ENCODE measurements around the gene COBL. TPM values are rescaled to one million over a fixed set of nuclear protein-coding genes. Genes with fewer than 3 reads are reported as not detected.

COBL gene
- total and polyA plus RNA-seq, 2 donors (not counting 3 experiments of a cell fraction or from before 2014, with no cell fraction given) = 0.11 TPM; not detected in 1

DNA sequence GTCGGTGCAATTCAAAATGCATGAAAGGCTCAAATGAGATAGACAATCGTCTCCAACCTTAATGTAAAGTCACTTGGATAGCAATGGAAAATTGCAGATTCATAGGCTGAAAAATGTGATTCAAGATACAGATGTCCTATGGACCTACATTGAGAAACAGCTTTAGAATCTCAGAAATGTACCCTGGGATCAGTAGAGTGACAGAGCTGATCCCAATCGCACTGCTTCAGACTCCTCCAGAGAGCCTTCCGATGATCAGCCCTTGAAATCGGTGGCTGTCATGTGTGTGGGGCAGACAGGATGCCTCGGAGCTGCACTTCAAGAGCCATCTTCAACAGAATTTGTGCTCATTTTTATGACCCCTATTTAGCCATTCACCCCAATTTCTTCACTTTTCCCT lies 293.8 kb downstream of the COBL start:
- no peaks in the 10 kb centered on the region for H3K36me3 ChIP-seq (ENCODE audit: control insufficient read depth in 2 of 2, extremely low read depth in 1 of 2, insufficient read depth in 2 of 2, low read length in 2 of 2)
- DNase-seq (ENCODE audit: low read depth, low spot score) (no peak), FAIRE-seq (no peak)
- no peak overlapping the region for H3K9ac ChIP-seq (replicated peaks; ENCODE audit: extremely low read depth, insufficient read depth, low read length)
- no peaks in the 10 kb centered on the region for H3K4me1 ChIP-seq (ENCODE audit: control insufficient read depth, extremely low read depth, insufficient read depth, low read length)
- POLR2A ChIA-PET = no interaction called here
- H3K9me3 ChIP-seq (replicated peaks; ENCODE audit: control insufficient read depth, insufficient read depth, low read length) = no peaks in the 10 kb centered on the region
- H4K20me1 ChIP-seq (replicated peaks; ENCODE audit: control insufficient read depth, extremely low read depth, insufficient read depth, low read length) = no peaks in the 10 kb centered on the region
- H3K79me2 ChIP-seq (ENCODE audit: control insufficient read depth, insufficient read depth, low read length) = no peaks in the 10 kb centered on the region
- CTCF ChIA-PET = no interaction called here
- no peak overlapping the region for H2AFZ ChIP-seq (ENCODE audit: low read depth, low read length)
- dilution Hi-C loops (cut with MboI; ENCODE audit: extremely low pct_ligation_motif_present, low sequenced_read_pairs) = no loop called here
- TF ChIP-seq, protein P1, sequence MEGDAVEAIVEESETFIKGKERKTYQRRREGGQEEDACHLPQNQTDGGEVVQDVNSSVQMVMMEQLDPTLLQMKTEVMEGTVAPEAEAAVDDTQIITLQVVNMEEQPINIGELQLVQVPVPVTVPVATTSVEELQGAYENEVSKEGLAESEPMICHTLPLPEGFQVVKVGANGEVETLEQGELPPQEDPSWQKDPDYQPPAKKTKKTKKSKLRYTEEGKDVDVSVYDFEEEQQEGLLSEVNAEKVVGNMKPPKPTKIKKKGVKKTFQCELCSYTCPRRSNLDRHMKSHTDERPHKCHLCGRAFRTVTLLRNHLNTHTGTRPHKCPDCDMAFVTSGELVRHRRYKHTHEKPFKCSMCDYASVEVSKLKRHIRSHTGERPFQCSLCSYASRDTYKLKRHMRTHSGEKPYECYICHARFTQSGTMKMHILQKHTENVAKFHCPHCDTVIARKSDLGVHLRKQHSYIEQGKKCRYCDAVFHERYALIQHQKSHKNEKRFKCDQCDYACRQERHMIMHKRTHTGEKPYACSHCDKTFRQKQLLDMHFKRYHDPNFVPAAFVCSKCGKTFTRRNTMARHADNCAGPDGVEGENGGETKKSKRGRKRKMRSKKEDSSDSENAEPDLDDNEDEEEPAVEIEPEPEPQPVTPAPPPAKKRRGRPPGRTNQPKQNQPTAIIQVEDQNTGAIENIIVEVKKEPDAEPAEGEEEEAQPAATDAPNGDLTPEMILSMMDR (IDR thresholded peaks at IDR 0.05; ENCODE audit: extremely low read depth in 1 of 2, insufficient read depth in 1 of 2, low read depth in 1 of 2, low read length in 2 of 2) = no peak
- TF ChIP-seq POLR2AphosphoS5 (IDR thresholded peaks at IDR 0.05; ENCODE audit: insufficient read depth, low read depth, low read length) (no peak), JUN (IDR thresholded peaks at IDR 0.05; ENCODE audit: borderline replicate concordance, insufficient read depth, insufficient read length, low read depth) (no peak), POLR2A (IDR thresholded peaks at IDR 0.05; ENCODE audit: low read depth, low read length) (no peak), FOS (IDR thresholded peaks at IDR 0.05; ENCODE audit: borderline replicate concordance, insufficient read depth, low read length) (no peak), MYC (IDR thresholded peaks at IDR 0.05; ENCODE audit: low read depth, low read length) (no peak), GATA2 (IDR thresholded peaks at IDR 0.05; ENCODE audit: insufficient read depth, insufficient read length, low read depth, low read length) (no peak), EZH2 (IDR thresholded peaks at IDR 0.05; ENCODE audit: borderline replicate concordance, low read depth, low read length, severe bottlenecking) (no peak)
- TF ChIP-seq, protein P2, sequence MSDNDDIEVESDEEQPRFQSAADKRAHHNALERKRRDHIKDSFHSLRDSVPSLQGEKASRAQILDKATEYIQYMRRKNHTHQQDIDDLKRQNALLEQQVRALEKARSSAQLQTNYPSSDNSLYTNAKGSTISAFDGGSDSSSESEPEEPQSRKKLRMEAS (IDR thresholded peaks at IDR 0.05; ENCODE audit: insufficient read depth, insufficient read length) = no peak
- no peaks in the 10 kb centered on the region for H3K9me1 ChIP-seq (replicated peaks; ENCODE audit: control insufficient read depth, extremely low read depth, insufficient read depth, low read length)
- H3K27ac ChIP-seq (ENCODE audit: insufficient read depth, low read depth, low read length) = no peak overlapping the region
- no peak overlapping the region for H3K4me2 ChIP-seq (ENCODE audit: insufficient read depth, low read length)
- intact Hi-C loops (cut with micrococcal nuclease) = no loop called here
- no peaks in the 10 kb centered on the region for H3K27me3 ChIP-seq (ENCODE audit: control insufficient read depth in 2 of 2, insufficient read depth in 2 of 2, low read length in 2 of 2)
- no peak overlapping the region for H3K4me3 ChIP-seq (replicated peaks in 1 of 3; ENCODE audit: insufficient read depth in 1 of 3, low read depth in 1 of 3, low read length in 3 of 3)
- no TSS peak for BruUV-seq (replicated peaks)
